ENCODE measurements around the gene ATP9A.

DNA sequence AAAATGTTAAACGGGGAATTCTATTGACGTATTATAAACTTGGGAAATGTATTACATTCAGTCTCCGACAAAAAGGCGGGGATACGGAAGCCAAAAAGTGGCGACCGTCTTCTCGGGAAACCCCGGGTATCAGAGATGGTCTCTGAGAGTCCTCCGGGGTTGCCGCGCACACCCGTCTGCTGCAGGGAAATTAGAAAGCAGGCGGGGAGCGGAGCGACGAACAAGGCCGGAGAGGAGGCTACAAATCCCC lies 32.6 kb upstream of the ATP9A start:
- TF ChIP-seq, protein P1, sequence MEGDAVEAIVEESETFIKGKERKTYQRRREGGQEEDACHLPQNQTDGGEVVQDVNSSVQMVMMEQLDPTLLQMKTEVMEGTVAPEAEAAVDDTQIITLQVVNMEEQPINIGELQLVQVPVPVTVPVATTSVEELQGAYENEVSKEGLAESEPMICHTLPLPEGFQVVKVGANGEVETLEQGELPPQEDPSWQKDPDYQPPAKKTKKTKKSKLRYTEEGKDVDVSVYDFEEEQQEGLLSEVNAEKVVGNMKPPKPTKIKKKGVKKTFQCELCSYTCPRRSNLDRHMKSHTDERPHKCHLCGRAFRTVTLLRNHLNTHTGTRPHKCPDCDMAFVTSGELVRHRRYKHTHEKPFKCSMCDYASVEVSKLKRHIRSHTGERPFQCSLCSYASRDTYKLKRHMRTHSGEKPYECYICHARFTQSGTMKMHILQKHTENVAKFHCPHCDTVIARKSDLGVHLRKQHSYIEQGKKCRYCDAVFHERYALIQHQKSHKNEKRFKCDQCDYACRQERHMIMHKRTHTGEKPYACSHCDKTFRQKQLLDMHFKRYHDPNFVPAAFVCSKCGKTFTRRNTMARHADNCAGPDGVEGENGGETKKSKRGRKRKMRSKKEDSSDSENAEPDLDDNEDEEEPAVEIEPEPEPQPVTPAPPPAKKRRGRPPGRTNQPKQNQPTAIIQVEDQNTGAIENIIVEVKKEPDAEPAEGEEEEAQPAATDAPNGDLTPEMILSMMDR (IDR thresholded peaks at IDR 0.05; ENCODE audit: low read depth, low read length, poor library complexity, severe bottlenecking), result no peak
- no peak for TF ChIP-seq EZH2phosphoT487 (IDR thresholded peaks at IDR 0.05; ENCODE audit: borderline replicate concordance, low read length)

All from DOHH2 (cell line).